Dendritic cell treated with granulocyte-macrophage colony-stimulating factor and Interleukin-4, amounts not matched to agents 40 ng/mL and 50 ng/mL, for 4 days (primary cell): Measurements from ENCODE around the gene TMEM179B.
A peak's percentile ranks its signal among the peaks of the same experiment; 100 is the strongest.
"Not testable (repeated sequence)": the region's sequence is repeated elsewhere in the genome, so short reads cannot be mapped to it uniquely, and the experiment has no call there.

ENCODE experiments used
- H3K27ac Mint-ChIP-seq: one replicate; pipeline ENCODE4 v1.8.0; 2022; ENCODE audit warnings: mild to moderate bottlenecking, mixed read lengths
- H3K27me3 Mint-ChIP-seq: one replicate; pipeline ENCODE4 v1.8.0; 2022; ENCODE audit warnings: mild to moderate bottlenecking, mixed read lengths
- H3K36me3 Mint-ChIP-seq: one replicate; pipeline ENCODE4 v1.8.0; 2022; ENCODE audit warnings: low read depth, mixed read lengths
- H3K4me1 Mint-ChIP-seq: one replicate; pipeline ENCODE4 v1.8.0; 2022; ENCODE audit warnings: low read depth, mixed read lengths
- H3K4me3 Mint-ChIP-seq: one replicate; pipeline ENCODE4 v1.8.0; 2022; ENCODE audit warnings: mild to moderate bottlenecking, moderate library complexity, mixed read lengths
- H3K9me3 Mint-ChIP-seq: one replicate; pipeline ENCODE4 v1.8.0; 2022; ENCODE audit warnings: mixed read lengths
- intact Hi-C: fragments of 100-400 bp; cut with micrococcal nuclease; formaldehyde crosslinking; loops from one replicate; pipeline ENCODE4 v1.15.0; 2022

The TMEM179B gene

GRCh38 chr11:62787005-62787759 is at the start of gene TMEM179B:
Gene TMEM179B (plus strand): TSS chr11:62787402. CDS start chr11:62787432, 30 bp downstream.
- Mint-ChIP-seq H3K27me3 (no peaks in the 10 kb centered on the region), H3K4me1 (peaks cover 42% of the 10 kb centered on the region), H3K9me3 (no peaks in the 10 kb centered on the region), H3K4me3 (peak within 1 kb of the TSS; percentile 95), H3K36me3 (peaks cover 83% of the 10 kb centered on the region), H3K27ac (peak within 1 kb of the TSS; percentile 95)
- intact Hi-C loops = loop anchor here (1.0 to 2.0 kb wide), 4 partner anchors 18 to 94 kb away; partner anchors contain the start of genes NXF1, STX5 and TEX54

- H3K9me3 Mint-ChIP-seq = no peaks in the 10 kb centered on the region
- intact Hi-C loops = no loop called here
Observed at GRCh38 chr11:62747475-62748160, 39.6 kb upstream of the TMEM179B start.

GRCh38 chr11:62749931-62750330 is 37.3 kb upstream of the TMEM179B start:
- Mint-ChIP-seq H3K36me3 (peaks cover 45% of the 10 kb centered on the region), H3K4me1 (peaks cover 32% of the 10 kb centered on the region)
- intact Hi-C loops, H3K9me3 Mint-ChIP-seq, H3K27me3 Mint-ChIP-seq, H3K27ac Mint-ChIP-seq, H3K4me3 Mint-ChIP-seq: not testable (repeated sequence)

More at GRCh38 chr11:62747475-62748160, 39.6 kb upstream of the TMEM179B start:
- H3K27ac Mint-ChIP-seq = no peak overlapping the region
- peaks cover 41% of the 10 kb centered on the region for H3K36me3 Mint-ChIP-seq
- no peak overlapping the region for H3K4me3 Mint-ChIP-seq
- peaks cover 23% of the 10 kb centered on the region for H3K4me1 Mint-ChIP-seq
- H3K27me3 Mint-ChIP-seq = no peaks in the 10 kb centered on the region

GRCh38 chr11:62752177-62752785 is 34.9 kb upstream of the TMEM179B start:
- Mint-ChIP-seq H3K27ac (peak overlapping the region; percentile 98), H3K4me3 (no peak overlapping the region), H3K27me3 (no peaks in the 10 kb centered on the region), H3K36me3 (peaks cover 45% of the 10 kb centered on the region), H3K9me3 (no peaks in the 10 kb centered on the region), H3K4me1 (peaks cover 39% of the 10 kb centered on the region)
- intact Hi-C loops = loop anchor here (2.0 kb wide), 1 partner anchor 19 kb away; the partner anchor contains the start of gene TAF6L

- Mint-ChIP-seq H3K4me1 (peaks cover 39% of the 10 kb centered on the region), H3K27ac (peak overlapping the region; percentile 98), H3K27me3 (no peaks in the 10 kb centered on the region), H3K4me3 (peak overlapping the region; percentile 92), H3K9me3 (no peaks in the 10 kb centered on the region), H3K36me3 (peaks cover 45% of the 10 kb centered on the region)
- intact Hi-C loops = loop anchor here (1.0 to 2.0 kb wide), 2 partner anchors 18 to 25 kb away; partner anchors contain the start of genes TAF6L and TTC9C
Observed at GRCh38 chr11:62752994-62753735, 34.0 kb upstream of the TMEM179B start.

GRCh38 chr11:62753736-62754603 is 33.2 kb upstream of the TMEM179B start, which contains the start of gene ZBTB3:
Gene ZBTB3 (minus strand): TSS chr11:62754160. CDS start chr11:62753664, 496 bp downstream.
- intact Hi-C loops = loop anchor here (1.0 to 2.0 kb wide), 2 partner anchors 17 to 26 kb away; partner anchors contain the start of genes TAF6L and TTC9C
- Mint-ChIP-seq H3K27me3 (no peaks in the 10 kb centered on the region), H3K9me3 (no peaks in the 10 kb centered on the region), H3K4me1 (peaks cover 34% of the 10 kb centered on the region), H3K36me3 (peaks cover 40% of the 10 kb centered on the region), H3K27ac (peak within 1 kb of the TSS; percentile 98), H3K4me3 (peak within 1 kb of the TSS; percentile 92)

GRCh38 chr11:62755086-62755615 is 32.1 kb upstream of the TMEM179B start:
- Mint-ChIP-seq H3K4me1 (peaks cover 24% of the 10 kb centered on the region), H3K27ac (peak overlapping the region; percentile 98), H3K36me3 (peaks cover 28% of the 10 kb centered on the region), H3K4me3 (no peak overlapping the region), H3K27me3 (no peaks in the 10 kb centered on the region), H3K9me3 (no peaks in the 10 kb centered on the region)
- intact Hi-C loops = no loop called here

- Mint-ChIP-seq H3K27ac (no peak overlapping the region), H3K9me3 (no peaks in the 10 kb centered on the region), H3K4me1 (peaks cover 30% of the 10 kb centered on the region), H3K27me3 (no peaks in the 10 kb centered on the region), H3K4me3 (no peak overlapping the region), H3K36me3 (peaks cover 26% of the 10 kb centered on the region)
- intact Hi-C loops = no loop called here
Observed at GRCh38 chr11:62757846-62758788, 29.1 kb upstream of the TMEM179B start.

GRCh38 chr11:62760867-62761227 is 26.4 kb upstream of the TMEM179B start:
- Mint-ChIP-seq H3K27ac (peak overlapping the region; percentile 95), H3K4me1 (peaks cover 19% of the 10 kb centered on the region), H3K36me3 (peaks cover 42% of the 10 kb centered on the region), H3K4me3 (peak overlapping the region; percentile 97)
- H3K9me3 Mint-ChIP-seq, H3K27me3 Mint-ChIP-seq: not testable (repeated sequence)
- intact Hi-C loops = loop anchor here (1.0 kb wide), 1 partner anchor 10 kb away; the partner anchor contains the start of gene TAF6L

GRCh38 chr11:62770778-62771143 is 16.4 kb upstream of the TMEM179B start:
- Mint-ChIP-seq H3K27ac (peak overlapping the region; percentile 96), H3K27me3 (no peaks in the 10 kb centered on the region), H3K4me1 (peaks cover 39% of the 10 kb centered on the region), H3K9me3 (no peaks in the 10 kb centered on the region), H3K4me3 (peak overlapping the region; percentile 85), H3K36me3 (peaks cover 61% of the 10 kb centered on the region)
- intact Hi-C loops = loop anchor here (1.0 to 5.0 kb wide), 3 partner anchors 9 to 43 kb away; partner anchors contain the start of genes HNRNPUL2, POLR2G and TTC9C

- intact Hi-C loops = loop anchor here (1.0 to 5.0 kb wide), 3 partner anchors 10 to 44 kb away; partner anchors contain the start of genes HNRNPUL2, POLR2G and TTC9C
- no peaks in the 10 kb centered on the region for H3K9me3 Mint-ChIP-seq
- H3K36me3 Mint-ChIP-seq = peaks cover 61% of the 10 kb centered on the region
- H3K4me3 Mint-ChIP-seq = peak within 1 kb of the TSS; percentile 85
- no peaks in the 10 kb centered on the region for H3K27me3 Mint-ChIP-seq
- H3K27ac Mint-ChIP-seq = peak within 1 kb of the TSS; percentile 96
- H3K4me1 Mint-ChIP-seq = peaks cover 45% of the 10 kb centered on the region
Observed at GRCh38 chr11:62771144-62772021, 15.8 kb upstream of the TMEM179B start, which contains the start of gene TAF6L. Gene TAF6L (plus strand): TSS chr11:62771396. CDS start chr11:62775784, 4,388 bp downstream.
